Activated T-helper 1 cell treated with anti-CD3 and anti-CD28 coated beads, Interleukin-12 subunit alpha, Interleukin-12 subunit beta, Interleukin-2, Interleukin-4 antibody, amounts not matched to agents 30 ng/mL and 10 ng/mL and 1 ng/mL, durations not matched to agents 14 hours and 24 hours and 36 hours (primary cell): ENCODE measurements around the gene DCC. TPM values are rescaled to one million over a fixed set of nuclear protein-coding genes. Genes with fewer than 3 reads are reported as not detected.

Source experiments
- DNase-seq: peaks from one replicate; pipeline ENCODE4 v3.0.0; 2021; ENCODE audit warnings: low spot score
- H3K27ac Mint-ChIP-seq: one replicate; pipeline ENCODE4 v1.8.0; 2021; ENCODE audit warnings: mild to moderate bottlenecking, mixed read lengths
- H3K27me3 Mint-ChIP-seq: one replicate; pipeline ENCODE4 v1.8.0; 2022; ENCODE audit warnings: mild to moderate bottlenecking, moderate library complexity, mixed read lengths; ENCODE audit not compliant: insufficient read depth
- H3K36me3 Mint-ChIP-seq: one replicate; pipeline ENCODE4 v1.8.0; 2021; ENCODE audit warnings: low read depth, mixed read lengths
- H3K4me1 Mint-ChIP-seq: one replicate; pipeline ENCODE4 v1.8.0; 2021; ENCODE audit warnings: low read depth, mixed read lengths
- H3K4me3 Mint-ChIP-seq: one replicate; pipeline ENCODE4 v1.8.0; 2021; ENCODE audit warnings: mild to moderate bottlenecking, moderate library complexity, mixed read lengths
- H3K9me3 Mint-ChIP-seq: one replicate; pipeline ENCODE4 v1.8.0; 2021; ENCODE audit warnings: mixed read lengths
- intact Hi-C: fragments of 100-400 bp; cut with micrococcal nuclease; formaldehyde crosslinking; loops from one replicate; pipeline ENCODE4 v1.15.1; 2024
- total RNA-seq: library from RNA; stranded (reverse); gene quantifications from 2 replicates; pipeline ENCODE4 v1.2.3, GENCODE V29; 2022

DCC gene
- total RNA-seq, 1 donor from 2014 or later, result not detected

DNA sequence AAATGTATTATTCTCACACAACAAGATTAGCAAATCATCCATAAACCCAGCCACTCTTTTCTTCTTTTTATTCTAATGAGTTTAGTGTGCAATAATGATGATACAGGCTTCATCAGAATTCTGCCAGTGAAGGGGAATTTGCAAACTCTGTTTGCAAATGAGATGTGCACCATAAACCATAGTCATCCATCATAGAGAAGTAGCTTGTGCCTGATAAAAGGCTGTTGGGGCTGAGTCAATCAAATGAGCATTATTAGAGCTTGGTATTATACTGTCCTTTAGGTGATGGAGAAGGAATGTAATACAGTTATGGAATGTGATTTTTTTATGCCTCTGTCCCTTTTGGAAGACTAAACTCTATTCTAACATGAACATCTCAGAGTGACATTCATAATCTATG lies 101.8 kb downstream of the DCC start:
- intact Hi-C loops, result no loop called here
- no peaks in the 10 kb centered on the region for H3K9me3 Mint-ChIP-seq
- no peaks in the 10 kb centered on the region for H3K36me3 Mint-ChIP-seq
- H3K4me1 Mint-ChIP-seq, result no peaks in the 10 kb centered on the region
- H3K27me3 Mint-ChIP-seq, result no peaks in the 10 kb centered on the region
- H3K4me3 Mint-ChIP-seq, result no peak overlapping the region
- no peak for DNase-seq
- H3K27ac Mint-ChIP-seq, result no peak overlapping the region

GRCh38 chr18:52442686-52443085 lies 102.7 kb downstream of the DCC start:
- no peaks in the 10 kb centered on the region for H3K9me3 Mint-ChIP-seq
- intact Hi-C loops, result no loop called here
- no peak for DNase-seq
- H3K27me3 Mint-ChIP-seq, result no peaks in the 10 kb centered on the region
- H3K36me3 Mint-ChIP-seq, result no peaks in the 10 kb centered on the region
- H3K4me3 Mint-ChIP-seq, result no peak overlapping the region
- no peaks in the 10 kb centered on the region for H3K4me1 Mint-ChIP-seq
- no peak overlapping the region for H3K27ac Mint-ChIP-seq

DNA sequence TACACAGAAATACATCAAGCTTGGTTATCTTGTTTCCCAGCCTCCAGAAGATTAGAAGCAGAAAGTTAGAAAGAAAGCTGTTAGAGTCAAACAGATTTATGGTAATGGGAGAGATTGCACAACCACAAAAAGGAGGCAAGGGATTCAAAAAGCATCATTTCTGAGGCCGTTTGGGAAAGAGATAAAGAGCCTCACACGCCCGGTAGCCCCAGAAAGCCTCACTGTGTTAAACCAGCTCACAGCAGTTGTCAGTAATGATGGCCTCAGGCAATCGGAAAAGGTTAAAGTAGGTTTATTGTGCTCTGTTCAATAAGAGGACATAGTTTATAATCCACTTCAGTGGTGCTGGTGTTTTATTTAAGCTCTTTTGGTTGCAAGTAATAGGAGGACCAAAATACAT lies 111.3 kb downstream of the DCC start:
- no peak overlapping the region for H3K4me3 Mint-ChIP-seq
- DNase-seq, result no peak
- H3K4me1 Mint-ChIP-seq, result no peaks in the 10 kb centered on the region
- H3K27ac Mint-ChIP-seq, result no peak overlapping the region
- H3K27me3 Mint-ChIP-seq, result no peaks in the 10 kb centered on the region
- no peaks in the 10 kb centered on the region for H3K9me3 Mint-ChIP-seq
- no peaks in the 10 kb centered on the region for H3K36me3 Mint-ChIP-seq
- intact Hi-C loops, result no loop called here

DNA sequence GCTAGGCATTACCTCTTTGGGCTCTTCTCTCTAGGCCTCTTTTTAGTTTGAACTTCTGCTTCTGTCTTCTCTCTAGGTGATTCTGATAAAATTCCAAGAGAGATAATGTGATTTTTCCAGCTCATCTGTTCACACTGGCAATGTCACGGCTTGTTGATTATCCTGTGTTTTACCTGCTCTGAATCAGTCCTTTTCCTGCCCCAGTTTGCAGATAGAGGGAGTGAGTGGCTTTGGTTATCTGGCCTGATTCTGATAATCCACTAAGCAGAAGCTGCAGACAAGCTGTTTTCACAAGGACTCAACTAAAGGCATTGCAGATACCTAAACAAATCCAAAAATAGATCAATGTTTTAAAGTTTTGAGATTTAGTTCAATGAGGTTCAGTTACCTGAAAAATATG lies 111.9 kb downstream of the DCC start:
- no peak overlapping the region for H3K27ac Mint-ChIP-seq

DNA sequence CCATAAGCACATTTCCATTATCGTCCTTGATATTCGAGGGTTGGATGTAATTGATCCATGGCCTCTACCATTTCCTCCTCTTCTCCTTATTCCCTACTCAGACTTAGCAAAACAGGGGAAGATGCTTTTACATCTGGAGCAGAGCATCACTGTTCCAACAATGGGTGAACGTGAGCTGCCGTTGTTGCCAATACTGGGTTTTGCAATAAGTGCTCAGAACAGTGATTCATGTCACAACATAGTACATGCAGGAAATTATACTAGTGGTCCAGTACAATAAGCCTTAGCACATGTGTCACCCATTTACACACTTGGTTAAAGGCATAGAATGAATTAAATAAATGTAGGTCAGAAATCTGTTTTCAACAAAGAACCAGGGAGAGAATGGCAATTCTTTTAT lies 112.4 kb downstream of the DCC start:
- DNase-seq, result no peak
- H3K9me3 Mint-ChIP-seq, result no peaks in the 10 kb centered on the region
- H3K36me3 Mint-ChIP-seq, result no peaks in the 10 kb centered on the region
- intact Hi-C loops, result no loop called here
- H3K4me1 Mint-ChIP-seq, result no peaks in the 10 kb centered on the region
- no peak overlapping the region for H3K27ac Mint-ChIP-seq
- no peak overlapping the region for H3K4me3 Mint-ChIP-seq
- no peaks in the 10 kb centered on the region for H3K27me3 Mint-ChIP-seq

More for the DNA sequence above, 111.9 kb downstream of the DCC start:
- no peak for DNase-seq
- Mint-ChIP-seq H3K9me3 (no peaks in the 10 kb centered on the region), H3K4me3 (no peak overlapping the region), H3K27me3 (no peaks in the 10 kb centered on the region), H3K4me1 (no peaks in the 10 kb centered on the region), H3K36me3 (no peaks in the 10 kb centered on the region)
- intact Hi-C loops, result no loop called here

GRCh38 chr18:52459890-52460289 lies 119.9 kb downstream of the DCC start:
- H3K4me1 Mint-ChIP-seq, result no peaks in the 10 kb centered on the region
- H3K4me3 Mint-ChIP-seq, result no peak overlapping the region
- no peak overlapping the region for H3K27ac Mint-ChIP-seq
- no peak for DNase-seq
- H3K9me3 Mint-ChIP-seq, result peaks cover 12% of the 10 kb centered on the region
- intact Hi-C loops, result no loop called here
- H3K36me3 Mint-ChIP-seq, result no peaks in the 10 kb centered on the region
- no peaks in the 10 kb centered on the region for H3K27me3 Mint-ChIP-seq

DNA sequence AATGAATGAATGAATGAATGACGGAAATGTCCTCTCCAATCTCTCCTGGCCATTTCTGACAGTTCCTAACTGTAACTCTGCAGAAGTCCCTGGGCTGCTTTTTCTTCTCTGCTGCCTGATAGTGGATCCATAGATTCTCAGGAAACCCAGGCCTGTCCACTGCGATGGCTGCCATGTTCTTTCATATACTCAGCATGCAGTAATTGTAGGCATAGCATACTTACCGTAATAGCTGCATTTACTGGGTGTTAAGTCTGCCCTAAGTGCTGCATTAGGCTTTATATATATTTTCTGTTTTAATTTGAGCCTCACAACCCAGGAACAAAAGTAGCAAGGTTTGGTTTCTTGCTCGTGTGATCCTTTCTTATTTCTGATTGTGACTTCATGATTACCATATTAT lies 122.9 kb downstream of the DCC start:
- Mint-ChIP-seq H3K9me3 (peaks cover 16% of the 10 kb centered on the region), H3K36me3 (no peaks in the 10 kb centered on the region), H3K27me3 (no peaks in the 10 kb centered on the region), H3K27ac (no peak overlapping the region), H3K4me3 (no peak overlapping the region), H3K4me1 (no peaks in the 10 kb centered on the region)
- no peak for DNase-seq
- intact Hi-C loops, result no loop called here

GRCh38 chr18:52465391-52465790 lies 125.4 kb downstream of the DCC start:
- intact Hi-C loops, result no loop called here

GRCh38 chr18:52468496-52468895 lies 128.5 kb downstream of the DCC start:
- no peak overlapping the region for H3K27ac Mint-ChIP-seq
- H3K9me3 Mint-ChIP-seq, result peaks cover 4% of the 10 kb centered on the region
- DNase-seq, result no peak
- H3K27me3 Mint-ChIP-seq, result no peaks in the 10 kb centered on the region
- no peaks in the 10 kb centered on the region for H3K4me1 Mint-ChIP-seq
- no peaks in the 10 kb centered on the region for H3K36me3 Mint-ChIP-seq
- intact Hi-C loops, result no loop called here
- no peak overlapping the region for H3K4me3 Mint-ChIP-seq

More at GRCh38 chr18:52465391-52465790, 125.4 kb downstream of the DCC start:
- Mint-ChIP-seq H3K4me1 (no peaks in the 10 kb centered on the region), H3K27me3 (no peaks in the 10 kb centered on the region), H3K36me3 (no peaks in the 10 kb centered on the region), H3K4me3 (no peak overlapping the region), H3K27ac (no peak overlapping the region), H3K9me3 (peaks cover 12% of the 10 kb centered on the region)
- no peak for DNase-seq

GRCh38 chr18:52475325-52475724 lies 135.3 kb downstream of the DCC start:
- intact Hi-C loops, result no loop called here
- no peak overlapping the region for H3K27ac Mint-ChIP-seq
- no peak overlapping the region for H3K4me3 Mint-ChIP-seq
- H3K9me3 Mint-ChIP-seq, result no peaks in the 10 kb centered on the region
- DNase-seq, result no peak
- H3K36me3 Mint-ChIP-seq, result no peaks in the 10 kb centered on the region
- no peaks in the 10 kb centered on the region for H3K4me1 Mint-ChIP-seq
- no peaks in the 10 kb centered on the region for H3K27me3 Mint-ChIP-seq

GRCh38 chr18:52481116-52481515 lies 141.1 kb downstream of the DCC start:
- Mint-ChIP-seq H3K27me3 (no peaks in the 10 kb centered on the region), H3K36me3 (no peaks in the 10 kb centered on the region)

GRCh38 chr18:52484977-52485376 lies 145.0 kb downstream of the DCC start:
- H3K27me3 Mint-ChIP-seq, result no peaks in the 10 kb centered on the region
- no peaks in the 10 kb centered on the region for H3K4me1 Mint-ChIP-seq
- no peaks in the 10 kb centered on the region for H3K36me3 Mint-ChIP-seq
- H3K4me3 Mint-ChIP-seq, result no peak overlapping the region
- intact Hi-C loops, result no loop called here
- H3K9me3 Mint-ChIP-seq, result peaks cover 4% of the 10 kb centered on the region
- DNase-seq, result no peak
- no peak overlapping the region for H3K27ac Mint-ChIP-seq

More at GRCh38 chr18:52481116-52481515, 141.1 kb downstream of the DCC start:
- intact Hi-C loops, result no loop called here
- H3K4me3 Mint-ChIP-seq, result no peak overlapping the region
- H3K4me1 Mint-ChIP-seq, result no peaks in the 10 kb centered on the region
- no peak overlapping the region for H3K27ac Mint-ChIP-seq
- H3K9me3 Mint-ChIP-seq, result peaks cover 4% of the 10 kb centered on the region
- no peak for DNase-seq

GRCh38 chr18:52486052-52486451 lies 146.1 kb downstream of the DCC start:
- H3K27me3 Mint-ChIP-seq, result no peaks in the 10 kb centered on the region
- intact Hi-C loops, result no loop called here
- no peak overlapping the region for H3K4me3 Mint-ChIP-seq
- H3K4me1 Mint-ChIP-seq, result no peaks in the 10 kb centered on the region
- no peaks in the 10 kb centered on the region for H3K36me3 Mint-ChIP-seq
- no peak overlapping the region for H3K27ac Mint-ChIP-seq
- peaks cover 4% of the 10 kb centered on the region for H3K9me3 Mint-ChIP-seq
- DNase-seq, result no peak
